Measurements from ENCODE around the gene KPNA1. TPM values are rescaled to one million over a fixed set of nuclear protein-coding genes. Genes with fewer than 3 reads are reported as not detected.
A peak's percentile ranks its signal among the peaks of the same experiment; 100 is the strongest.

The KPNA1 gene
- total and polyA plus RNA-seq, 2 of the 13 experiments (the other 11 are each of a cell fraction or from before 2014, with no cell fraction given), result 15.4 to 30.0 TPM

DNA sequence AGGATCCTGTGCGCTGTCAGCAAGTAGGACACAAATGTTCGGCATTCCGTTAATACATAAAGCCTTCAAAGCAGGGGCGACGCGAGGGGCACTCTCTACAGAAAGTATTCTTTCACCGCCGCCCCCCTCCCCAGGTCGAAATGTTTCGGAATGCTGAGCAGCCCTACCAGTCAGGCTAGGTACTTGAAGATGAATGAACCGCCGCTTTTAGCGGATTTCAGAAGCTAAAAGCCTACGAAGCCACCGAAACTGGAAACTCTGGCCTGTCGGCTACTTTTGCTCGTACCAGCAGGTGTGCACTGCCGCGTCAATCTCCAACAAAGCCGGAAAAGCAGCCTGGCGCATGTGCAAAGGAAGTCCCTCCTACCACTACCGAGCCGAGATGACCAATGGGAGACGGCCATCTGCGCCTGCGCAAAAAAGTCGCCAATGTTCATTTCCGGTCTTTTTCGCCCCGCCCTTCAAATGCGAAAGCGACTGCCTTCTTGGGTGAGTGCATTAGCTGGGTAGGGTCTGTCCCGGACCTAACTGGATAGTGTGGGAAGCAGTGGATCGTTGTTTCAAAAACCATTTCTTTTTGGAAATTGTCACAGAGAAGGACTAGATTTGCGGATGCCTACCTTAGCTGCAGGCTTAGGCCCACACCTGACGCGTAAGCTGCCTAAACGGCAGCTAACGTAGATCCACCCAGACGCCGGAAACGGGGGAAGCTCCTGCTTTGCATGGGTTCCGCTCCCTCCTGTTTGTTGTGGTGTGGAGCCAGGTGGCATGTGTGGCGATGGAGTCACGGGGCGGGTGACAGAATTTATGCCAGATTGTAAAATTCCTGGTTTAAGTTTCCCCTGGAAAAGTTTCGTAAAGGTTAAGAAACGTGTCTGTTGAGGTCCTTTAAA is 98.7 kb downstream of the KPNA1 start, which contains the start of gene WDR5B (continued):
- TF ChIP-seq, protein P1, sequence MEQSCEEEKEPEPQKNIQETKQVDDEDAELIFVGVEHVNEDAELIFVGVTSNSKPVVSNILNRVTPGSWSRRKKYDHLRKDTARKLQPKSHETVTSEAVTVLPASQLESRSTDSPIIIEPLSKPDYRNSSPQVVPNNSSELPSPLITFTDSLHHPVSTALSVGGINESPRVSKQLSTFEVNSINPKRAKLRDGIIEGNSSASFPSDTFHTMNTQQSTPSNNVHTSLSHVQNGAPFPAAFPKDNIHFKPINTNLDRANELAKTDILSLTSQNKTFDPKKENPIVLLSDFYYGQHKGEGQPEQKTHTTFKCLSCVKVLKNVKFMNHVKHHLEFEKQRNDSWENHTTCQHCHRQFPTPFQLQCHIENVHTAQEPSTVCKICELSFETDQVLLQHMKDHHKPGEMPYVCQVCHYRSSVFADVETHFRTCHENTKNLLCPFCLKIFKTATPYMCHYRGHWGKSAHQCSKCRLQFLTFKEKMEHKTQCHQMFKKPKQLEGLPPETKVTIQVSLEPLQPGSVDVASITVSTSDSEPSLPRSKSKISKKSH (CRISPR knock-in tag; IDR thresholded peaks at IDR 0.05; ENCODE audit: borderline replicate concordance), result peak; percentile 49; the same call in 1 of the 2 replicates
- TF ChIP-seq BHLHE40 (IDR thresholded peaks at IDR 0.05; ENCODE audit: low read length), result no peak
- TF ChIP-seq, protein P2, sequence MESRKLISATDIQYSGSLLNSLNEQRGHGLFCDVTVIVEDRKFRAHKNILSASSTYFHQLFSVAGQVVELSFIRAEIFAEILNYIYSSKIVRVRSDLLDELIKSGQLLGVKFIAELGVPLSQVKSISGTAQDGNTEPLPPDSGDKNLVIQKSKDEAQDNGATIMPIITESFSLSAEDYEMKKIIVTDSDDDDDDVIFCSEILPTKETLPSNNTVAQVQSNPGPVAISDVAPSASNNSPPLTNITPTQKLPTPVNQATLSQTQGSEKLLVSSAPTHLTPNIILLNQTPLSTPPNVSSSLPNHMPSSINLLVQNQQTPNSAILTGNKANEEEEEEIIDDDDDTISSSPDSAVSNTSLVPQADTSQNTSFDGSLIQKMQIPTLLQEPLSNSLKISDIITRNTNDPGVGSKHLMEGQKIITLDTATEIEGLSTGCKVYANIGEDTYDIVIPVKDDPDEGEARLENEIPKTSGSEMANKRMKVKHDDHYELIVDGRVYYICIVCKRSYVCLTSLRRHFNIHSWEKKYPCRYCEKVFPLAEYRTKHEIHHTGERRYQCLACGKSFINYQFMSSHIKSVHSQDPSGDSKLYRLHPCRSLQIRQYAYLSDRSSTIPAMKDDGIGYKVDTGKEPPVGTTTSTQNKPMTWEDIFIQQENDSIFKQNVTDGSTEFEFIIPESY (CRISPR knock-in tag; IDR thresholded peaks at IDR 0.05), result 0 out of 2 replicates have a peak, but pooled peaks have one; percentile 8
- peak; percentile 81 for TF ChIP-seq IKZF4 (CRISPR knock-in tag; IDR thresholded peaks at IDR 0.05; ENCODE audit: borderline replicate concordance, low read depth, not compliant biosample characterization)
- TF ChIP-seq ETV5 (CRISPR knock-in tag; IDR thresholded peaks at IDR 0.05; ENCODE audit: borderline replicate concordance), result peak; percentile 80
- no peak for TF ChIP-seq CAMTA2 (CRISPR knock-in tag; IDR thresholded peaks at IDR 0.05; ENCODE audit: borderline replicate concordance)
- TF ChIP-seq ARNT2 (CRISPR knock-in tag; IDR thresholded peaks at IDR 0.05; ENCODE audit: low read depth), result peak; percentile 62; the same call in 1 of the 2 replicates
- TF ChIP-seq, protein P3, sequence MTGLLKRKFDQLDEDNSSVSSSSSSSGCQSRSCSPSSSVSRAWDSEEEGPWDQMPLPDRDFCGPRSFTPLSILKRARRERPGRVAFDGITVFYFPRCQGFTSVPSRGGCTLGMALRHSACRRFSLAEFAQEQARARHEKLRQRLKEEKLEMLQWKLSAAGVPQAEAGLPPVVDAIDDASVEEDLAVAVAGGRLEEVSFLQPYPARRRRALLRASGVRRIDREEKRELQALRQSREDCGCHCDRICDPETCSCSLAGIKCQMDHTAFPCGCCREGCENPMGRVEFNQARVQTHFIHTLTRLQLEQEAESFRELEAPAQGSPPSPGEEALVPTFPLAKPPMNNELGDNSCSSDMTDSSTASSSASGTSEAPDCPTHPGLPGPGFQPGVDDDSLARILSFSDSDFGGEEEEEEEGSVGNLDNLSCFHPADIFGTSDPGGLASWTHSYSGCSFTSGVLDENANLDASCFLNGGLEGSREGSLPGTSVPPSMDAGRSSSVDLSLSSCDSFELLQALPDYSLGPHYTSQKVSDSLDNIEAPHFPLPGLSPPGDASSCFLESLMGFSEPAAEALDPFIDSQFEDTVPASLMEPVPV (CRISPR knock-in tag; IDR thresholded peaks at IDR 0.05), result peak; percentile 63
- TF ChIP-seq TBX2 (CRISPR knock-in tag; IDR thresholded peaks at IDR 0.05; ENCODE audit: borderline replicate concordance), result peak; percentile 87
- peak; percentile 87 for TF ChIP-seq KDM5A (IDR thresholded peaks at IDR 0.05; ENCODE audit: borderline replicate concordance, low read length)
- no peak for TF ChIP-seq ZNF572 (CRISPR knock-in tag; IDR thresholded peaks at IDR 0.05)
- TF ChIP-seq, protein P4, sequence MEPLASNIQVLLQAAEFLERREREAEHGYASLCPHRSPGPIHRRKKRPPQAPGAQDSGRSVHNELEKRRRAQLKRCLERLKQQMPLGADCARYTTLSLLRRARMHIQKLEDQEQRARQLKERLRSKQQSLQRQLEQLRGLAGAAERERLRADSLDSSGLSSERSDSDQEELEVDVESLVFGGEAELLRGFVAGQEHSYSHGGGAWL (CRISPR knock-in tag; IDR thresholded peaks at IDR 0.05), result peak; percentile 17; the same call in 1 of the 2 replicates
- TF ChIP-seq ZNF431 (CRISPR knock-in tag; IDR thresholded peaks at IDR 0.05; ENCODE audit: borderline replicate concordance, low read depth), result 0 out of 2 replicates have a peak, but pooled peaks have one; percentile 26
- no peak for TF ChIP-seq MAZ (IDR thresholded peaks at IDR 0.05; ENCODE audit: borderline replicate concordance, low read depth, low read length)
- TF ChIP-seq MAZ (CRISPR knock-in tag; IDR thresholded peaks at IDR 0.05; ENCODE audit: low read depth), result peak; percentile 40; the same call in 1 of the 2 replicates
- TF ChIP-seq PTBP1 (IDR thresholded peaks at IDR 0.05; ENCODE audit: low read depth, low read length, poor library complexity, severe bottlenecking), result no peak
- no peak for TF ChIP-seq AHR (CRISPR knock-in tag; IDR thresholded peaks at IDR 0.05)
- TF ChIP-seq, protein P5, sequence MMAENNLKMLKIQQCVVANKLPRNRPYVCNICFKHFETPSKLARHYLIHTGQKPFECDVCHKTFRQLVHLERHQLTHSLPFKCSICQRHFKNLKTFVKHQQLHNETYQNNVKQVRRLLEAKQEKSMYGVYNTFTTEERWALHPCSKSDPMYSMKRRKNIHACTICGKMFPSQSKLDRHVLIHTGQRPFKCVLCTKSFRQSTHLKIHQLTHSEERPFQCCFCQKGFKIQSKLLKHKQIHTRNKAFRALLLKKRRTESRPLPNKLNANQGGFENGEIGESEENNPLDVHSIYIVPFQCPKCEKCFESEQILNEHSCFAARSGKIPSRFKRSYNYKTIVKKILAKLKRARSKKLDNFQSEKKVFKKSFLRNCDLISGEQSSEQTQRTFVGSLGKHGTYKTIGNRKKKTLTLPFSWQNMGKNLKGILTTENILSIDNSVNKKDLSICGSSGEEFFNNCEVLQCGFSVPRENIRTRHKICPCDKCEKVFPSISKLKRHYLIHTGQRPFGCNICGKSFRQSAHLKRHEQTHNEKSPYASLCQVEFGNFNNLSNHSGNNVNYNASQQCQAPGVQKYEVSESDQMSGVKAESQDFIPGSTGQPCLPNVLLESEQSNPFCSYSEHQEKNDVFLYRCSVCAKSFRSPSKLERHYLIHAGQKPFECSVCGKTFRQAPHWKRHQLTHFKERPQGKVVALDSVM (CRISPR knock-in tag; IDR thresholded peaks at IDR 0.05), result no peak
- TF ChIP-seq ISL2 (CRISPR knock-in tag; IDR thresholded peaks at IDR 0.05), result peak; percentile 78; the same call in 1 of the 2 replicates
- TF ChIP-seq RAD51 (IDR thresholded peaks at IDR 0.05; ENCODE audit: borderline replicate concordance), result no peak

Measured in HepG2 (cell line).